Measurements from ENCODE around the gene PNMT. TPM values are rescaled to one million over a fixed set of nuclear protein-coding genes. Genes with fewer than 3 reads are reported as not detected.

PNMT gene
- total and polyA plus RNA-seq, 2 donors (not counting 1 experiment from before 2014, with no cell fraction given): not detected

- Histone ChIP-seq H3K27me3 (ENCODE audit: control insufficient read depth, insufficient read depth, low read length) (no peaks in the 10 kb centered on the region), H2AFZ (ENCODE audit: low read length) (peak overlapping the region; percentile 59), H3K9me3 (ENCODE audit: control insufficient read depth, insufficient read depth, low read depth, low read length) (no peaks in the 10 kb centered on the region), H4K20me1 (ENCODE audit: control insufficient read depth, extremely low read depth, insufficient read depth, low read length) (no peaks in the 10 kb centered on the region), H3K36me3 (ENCODE audit: control insufficient read depth, insufficient read depth, low read length) (no peaks in the 10 kb centered on the region), H3K9ac (ENCODE audit: insufficient read depth, low read length) (peak overlapping the region; percentile 71), H3K4me1 (ENCODE audit: control insufficient read depth, extremely low read depth, insufficient read depth, low read length) (peaks cover 4% of the 10 kb centered on the region), H3K4me2 (ENCODE audit: extremely low read depth, insufficient read depth, low read length) (peak overlapping the region; percentile 88), H3K79me2 (ENCODE audit: control insufficient read depth, insufficient read depth, low read length) (peaks cover 12% of the 10 kb centered on the region), H3K27ac (ENCODE audit: insufficient read depth, low read length) (peak overlapping the region; percentile 32), H3K4me3 (replicated peaks in 1 of 4; ENCODE audit: control extremely low read depth in 1 of 4, insufficient read depth in 1 of 4, low read depth in 3 of 4, low read length in 4 of 4) (peak overlapping the region; percentile 73 to 90 (median 78))
- TF ChIP-seq EZH2 (IDR thresholded peaks at IDR 0.05; ENCODE audit: low read length, missing control alignments) (no peak), CTCF (conservative IDR thresholded peaks at IDR 0.05 in 1 of 2, IDR thresholded peaks at IDR 0.05 in 1 of 2; ENCODE audit: low read depth in 1 of 2, low read length in 2 of 2) (no peak)
- peak; percentile 25 for DNase-seq (ENCODE audit: low read depth in 2 of 2)
Observed at GRCh38 chr17:39700148-39700987, 32.1 kb downstream of the PNMT start.

DNA sequence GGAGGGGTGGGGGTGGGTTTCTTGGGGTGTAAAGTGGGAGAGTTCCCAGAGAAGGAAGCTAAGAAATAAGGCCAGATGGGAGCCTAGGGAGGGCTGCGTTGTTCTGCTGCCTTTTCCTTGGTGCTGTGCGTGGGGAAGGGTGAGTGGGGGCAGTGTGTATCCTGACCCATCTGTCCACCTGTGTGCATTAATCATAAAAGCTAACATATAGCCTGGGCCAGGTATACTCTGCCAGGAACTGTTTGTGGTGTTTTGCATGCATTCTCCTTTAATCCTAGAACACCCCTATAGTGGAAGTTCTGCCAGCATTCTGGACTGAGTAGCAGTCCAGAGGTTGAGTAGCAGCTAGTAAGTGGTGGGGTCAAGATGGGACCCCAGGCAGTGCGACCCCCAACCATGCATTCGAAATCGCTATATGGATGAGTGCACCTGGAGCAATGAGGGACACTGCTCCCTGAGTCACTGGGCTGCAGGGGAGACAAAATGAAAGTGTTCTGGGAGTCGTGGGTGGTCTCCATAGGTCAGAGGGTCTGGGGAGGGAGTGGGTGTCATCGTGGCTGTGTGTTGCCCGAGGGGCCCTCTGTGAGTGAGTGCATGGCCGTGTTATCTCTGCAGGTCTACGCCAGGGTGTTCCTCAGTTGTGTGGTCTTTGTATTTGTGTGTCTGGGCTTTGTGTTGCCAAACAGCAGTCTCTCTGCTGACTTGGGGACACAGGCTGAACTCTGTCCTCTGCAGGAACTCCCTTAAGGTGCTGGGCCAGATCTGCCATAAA is 32.9 kb downstream of the PNMT start:
- peaks cover 4% of the 10 kb centered on the region for H3K4me1 ChIP-seq (ENCODE audit: control insufficient read depth, extremely low read depth, insufficient read depth, low read length)

More for the DNA sequence above, 32.9 kb downstream of the PNMT start:
- H3K4me2 ChIP-seq (ENCODE audit: extremely low read depth, insufficient read depth, low read length): peak overlapping the region; percentile 85
- no peaks in the 10 kb centered on the region for H3K36me3 ChIP-seq (ENCODE audit: control insufficient read depth, insufficient read depth, low read length)
- H2AFZ ChIP-seq (ENCODE audit: low read length): no peak overlapping the region
- no peaks in the 10 kb centered on the region for H3K9me3 ChIP-seq (ENCODE audit: control insufficient read depth, insufficient read depth, low read depth, low read length)
- peak overlapping the region; percentile 23 for H3K9ac ChIP-seq (ENCODE audit: insufficient read depth, low read length)
- no peak overlapping the region for H3K27ac ChIP-seq (ENCODE audit: insufficient read depth, low read length)
- peak overlapping the region; percentile 73 to 90 (median 78) for H3K4me3 ChIP-seq (replicated peaks in 1 of 4; ENCODE audit: control extremely low read depth in 1 of 4, insufficient read depth in 1 of 4, low read depth in 3 of 4, low read length in 4 of 4)
- TF ChIP-seq CTCF (conservative IDR thresholded peaks at IDR 0.05 in 1 of 2, IDR thresholded peaks at IDR 0.05 in 1 of 2; ENCODE audit: low read depth in 1 of 2, low read length in 2 of 2) (no peak), EZH2 (IDR thresholded peaks at IDR 0.05; ENCODE audit: low read length, missing control alignments) (no peak)
- H4K20me1 ChIP-seq (ENCODE audit: control insufficient read depth, extremely low read depth, insufficient read depth, low read length): no peaks in the 10 kb centered on the region
- no peaks in the 10 kb centered on the region for H3K27me3 ChIP-seq (ENCODE audit: control insufficient read depth, insufficient read depth, low read length)
- DNase-seq (ENCODE audit: low read depth in 2 of 2): no peak
- peaks cover 12% of the 10 kb centered on the region for H3K79me2 ChIP-seq (ENCODE audit: control insufficient read depth, insufficient read depth, low read length)
